HG02588 (cell line): ENCODE results near the gene ICOSLG.
"Not testable (repeated sequence)": the region's sequence is repeated elsewhere in the genome, so short reads cannot be mapped to it uniquely, and the experiment has no call there.

Experiments used
- ATAC-seq: cut with Tn5 transposase; IDR thresholded peaks from one replicate; pipeline ENCODE4 v1.9.1; 2021; ENCODE audit warnings: mild to moderate bottlenecking, moderate library complexity; ENCODE audit not compliant: unreplicated experiment

Gene ICOSLG

GRCh38 chr21:44184862-44185261 lies 55.9 kb downstream of the ICOSLG start:
- not testable (repeated sequence) for ATAC-seq

GRCh38 chr21:44182202-44182601 lies 58.5 kb downstream of the ICOSLG start:
- ATAC-seq, result not testable (repeated sequence)

- not testable (repeated sequence) for ATAC-seq
Measured at GRCh38 chr21:44181506-44181905, 59.2 kb downstream of the ICOSLG start.

DNA sequence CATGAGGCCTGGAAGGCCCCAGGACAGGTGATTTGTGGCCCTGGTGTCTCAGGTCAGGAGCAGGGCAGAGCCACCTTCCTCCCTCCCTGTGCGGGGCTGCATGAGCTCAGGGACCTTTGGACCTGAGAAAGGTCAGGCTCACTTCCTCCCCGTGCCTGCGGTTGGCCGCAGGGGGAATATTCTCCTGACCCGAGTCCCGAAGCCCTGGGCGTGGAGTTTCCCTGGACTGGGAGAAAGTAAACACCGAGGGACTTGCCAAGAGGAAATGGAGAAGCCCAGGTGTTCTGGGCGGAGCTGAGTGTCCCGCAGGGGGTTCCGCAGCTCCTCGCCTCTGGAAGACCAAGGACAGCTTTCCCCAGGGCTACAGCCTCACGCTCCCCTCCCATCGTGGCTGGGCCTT lies 64.6 kb downstream of the ICOSLG start:
- ATAC-seq, result not testable (repeated sequence)

GRCh38 chr21:44175189-44175588 lies 65.6 kb downstream of the ICOSLG start:
- ATAC-seq, result peak; percentile 61
